Karpas-422 (cell line): ENCODE data around the gene MOBP. TPM values are rescaled to one million over a fixed set of nuclear protein-coding genes. Genes with fewer than 3 reads are reported as not detected.

Experiments
- DNase-seq: peaks from one replicate; pipeline ENCODE4 v3.0.0-alpha.2; 2015
- H2AFZ ChIP-seq: fragments of 200-600 bp; sonication (generic); 2 replicates; pipeline ENCODE4 v1.6.1; 2014; ENCODE audit warnings: antibody characterized with exemption, low read length, mixed read lengths
- H3K27ac ChIP-seq: fragments of 200-600 bp; sonication (generic); 2 replicates; pipeline ENCODE4 v1.5.1; 2014; ENCODE audit warnings: mild to moderate bottlenecking, low read length, moderate library complexity
- H3K27me3 ChIP-seq: fragments of 200-600 bp; sonication (generic); 2 replicates; pipeline ENCODE4 v1.6.1; 2014; ENCODE audit warnings: low read length, mixed read lengths
- H3K36me3 ChIP-seq: fragments of 200-600 bp; sonication (generic); 2 replicates; pipeline ENCODE4 v1.6.1; 2014; ENCODE audit warnings: low read length, mixed read lengths; ENCODE audit not compliant: insufficient read depth
- H3K4me1 ChIP-seq: fragments of 200-600 bp; sonication (generic); 2 replicates; pipeline ENCODE4 v1.6.1; 2014; ENCODE audit warnings: mild to moderate bottlenecking, low read length, mixed read lengths
- H3K4me2 ChIP-seq: fragments of 200-600 bp; sonication (generic); 2 replicates; pipeline ENCODE4 v1.6.1; 2014; ENCODE audit warnings: low read length, low read depth, mild to moderate bottlenecking; ENCODE audit not compliant: poor library complexity, severe bottlenecking
- H3K4me3 ChIP-seq: fragments of 200-600 bp; sonication (generic); 2 replicates; pipeline ENCODE4 v1.5.1; 2014; ENCODE audit warnings: mild to moderate bottlenecking, antibody characterized with exemption, low read length, mixed read lengths
- H3K79me2 ChIP-seq: fragments of 200-600 bp; sonication (generic); 2 replicates; pipeline ENCODE4 v1.6.1; 2014; ENCODE audit warnings: mild to moderate bottlenecking, low read length, mixed read lengths
- H3K9ac ChIP-seq: fragments of 200-600 bp; sonication (generic); 2 replicates; pipeline ENCODE4 v1.6.0; 2014; ENCODE audit warnings: low read length
- H3K9me2 ChIP-seq: fragments of 200-600 bp; sonication (generic), shearing (Covaris generic); replicated peaks from 2 replicates; pipeline ENCODE4 v1.6.0; 2014; ENCODE audit warnings: mild to moderate bottlenecking, low read length, moderate library complexity; ENCODE audit not compliant: insufficient read depth
- H3K9me3 ChIP-seq: fragments of 300-700, 200-600 bp; sonication (generic); 2 replicates; pipeline ENCODE4 v1.6.1; 2014; ENCODE audit warnings: low read length, mixed read lengths
- H4K20me1 ChIP-seq: fragments of 200-600 bp; sonication (generic); 2 replicates; pipeline ENCODE4 v1.6.1; 2014; ENCODE audit warnings: mild to moderate bottlenecking, antibody characterized with exemption, low read length, low read depth; ENCODE audit not compliant: insufficient read depth
- total RNA-seq: library from RNA; depleted of rRNA; stranded (reverse); fragments of >200 nt; shearing (Covaris generic); gene quantifications from 2 replicates; pipeline ENCODE4 v1.2.3, GENCODE V29; 2014; ENCODE audit warnings: low replicate concordance; rRNA removed

MOBP gene
- total RNA-seq, 1 experiment from 2014 or later, result not detected

DNA sequence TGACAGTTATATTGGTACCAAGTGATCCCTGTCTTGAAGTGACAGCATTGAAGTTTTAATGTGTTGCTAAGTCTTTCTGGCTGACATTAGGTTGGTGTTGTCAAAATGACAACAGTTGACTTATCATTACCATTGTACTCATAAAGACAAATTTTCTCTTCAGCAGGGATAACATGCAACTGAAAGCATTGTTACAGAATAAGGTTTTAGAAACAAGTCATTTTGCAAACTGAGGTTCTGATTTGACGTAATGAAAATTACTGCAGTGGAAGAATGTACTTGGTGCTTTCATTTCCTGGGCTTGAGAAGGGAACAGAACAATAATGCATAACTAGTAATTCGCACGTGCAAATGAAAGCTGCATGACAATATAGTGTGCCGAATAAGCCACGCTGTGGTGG, 75.1 kb downstream of the MOBP start:
- Histone ChIP-seq H3K79me2 (no peaks in the 10 kb centered on the region), H3K9me3 (no peaks in the 10 kb centered on the region), H4K20me1 (no peaks in the 10 kb centered on the region), H3K4me2 (no peak overlapping the region), H2AFZ (no peak overlapping the region), H3K36me3 (no peaks in the 10 kb centered on the region), H3K27ac (no peak overlapping the region), H3K9ac (no peak overlapping the region), H3K27me3 (no peaks in the 10 kb centered on the region), H3K9me2 (no peaks in the 10 kb centered on the region), H3K4me1 (no peaks in the 10 kb centered on the region), H3K4me3 (no peak overlapping the region)
- DNase-seq, result no peak

GRCh38 chr3:39548282-39548681, 80.8 kb downstream of the MOBP start:
- H3K9me2 ChIP-seq, result no peaks in the 10 kb centered on the region
- H3K27ac ChIP-seq, result no peak overlapping the region
- no peak overlapping the region for H2AFZ ChIP-seq
- no peaks in the 10 kb centered on the region for H3K36me3 ChIP-seq
- H3K4me1 ChIP-seq, result peaks cover 5% of the 10 kb centered on the region; the same call in 1 of the 2 replicates
- no peaks in the 10 kb centered on the region for H4K20me1 ChIP-seq
- H3K27me3 ChIP-seq, result no peaks in the 10 kb centered on the region
- no peak overlapping the region for H3K4me3 ChIP-seq
- no peak overlapping the region for H3K4me2 ChIP-seq
- no peaks in the 10 kb centered on the region for H3K79me2 ChIP-seq
- H3K9me3 ChIP-seq, result no peaks in the 10 kb centered on the region
- no peak overlapping the region for H3K9ac ChIP-seq
- DNase-seq, result no peak

DNA sequence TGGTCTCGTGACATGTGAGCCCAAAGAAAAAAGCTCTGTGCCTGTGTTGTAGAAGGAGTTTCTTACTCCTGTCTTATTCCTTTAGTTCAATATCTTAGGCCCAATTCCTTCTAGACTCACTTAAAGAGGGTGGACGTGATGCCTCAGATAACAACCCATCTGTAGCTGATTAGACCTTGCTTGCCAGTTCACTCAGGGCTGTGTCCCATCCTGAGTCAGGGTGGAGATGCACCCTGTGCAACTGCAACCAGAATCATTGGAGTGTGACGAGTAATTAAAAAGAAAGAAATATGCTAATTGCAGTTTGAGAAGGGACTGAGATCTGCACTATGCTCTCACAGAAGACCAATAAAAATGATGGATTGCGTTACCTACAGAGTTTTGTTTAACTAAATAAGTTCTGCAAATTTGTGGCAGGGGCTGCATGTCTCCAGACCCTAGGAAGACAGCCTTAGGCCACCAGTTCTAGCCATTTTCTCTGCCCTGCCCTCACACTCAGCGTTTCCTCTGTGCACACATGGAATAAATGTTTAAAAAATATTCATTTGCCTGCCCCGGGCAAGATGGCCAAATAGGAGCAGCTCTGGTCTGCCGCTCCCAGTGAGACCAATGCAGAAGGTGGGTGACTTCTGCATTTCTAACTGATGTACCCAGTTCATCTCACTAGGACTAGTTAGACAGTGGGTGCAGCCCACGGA, 83.0 kb downstream of the MOBP start:
- no peak overlapping the region for H3K9ac ChIP-seq
- no peak overlapping the region for H3K4me3 ChIP-seq
- H3K4me1 ChIP-seq, result peaks cover 8% of the 10 kb centered on the region; the same call in 1 of the 2 replicates
- no peaks in the 10 kb centered on the region for H3K27me3 ChIP-seq
- H3K9me2 ChIP-seq, result no peaks in the 10 kb centered on the region
- H4K20me1 ChIP-seq, result no peaks in the 10 kb centered on the region
- no peak overlapping the region for H3K27ac ChIP-seq
- H3K79me2 ChIP-seq, result no peaks in the 10 kb centered on the region
- no peaks in the 10 kb centered on the region for H3K9me3 ChIP-seq
- no peak for DNase-seq
- H3K36me3 ChIP-seq, result no peaks in the 10 kb centered on the region
- no peak overlapping the region for H3K4me2 ChIP-seq
- no peak overlapping the region for H2AFZ ChIP-seq

Other genes starting within 250 kb of the MOBP start
- 0.48 TPM in 1 of 2 replicates, not detected in the other for gene CX3CR1, start 187.6 kb upstream of the MOBP start, total RNA-seq
- gene CCR8, start 138.0 kb upstream of the MOBP start, total RNA-seq, result not detected in 2 replicates
- 38.5 and 54.6 TPM in 2 replicates for gene SLC25A38, start 84.3 kb upstream of the MOBP start, total RNA-seq
- gene RPSA, start 61.0 kb upstream of the MOBP start, total RNA-seq, result 2,449 and 2,497 TPM in 2 replicates